Karpas-422 (cell line): ENCODE data around the gene MEIOB. TPM values are rescaled to one million over a fixed set of nuclear protein-coding genes. Genes with fewer than 3 reads are reported as not detected.
"Not testable (repeated sequence)": the region's sequence is repeated elsewhere in the genome, so short reads cannot be mapped to it uniquely, and the experiment has no call there.

Source experiments
- DNase-seq: peaks from one replicate; pipeline ENCODE4 v3.0.0-alpha.2; 2015
- H2AFZ ChIP-seq: fragments of 200-600 bp; sonication (generic); 2 replicates; pipeline ENCODE4 v1.6.1; 2014; ENCODE audit warnings: antibody characterized with exemption, low read length, mixed read lengths
- H3K27ac ChIP-seq: fragments of 200-600 bp; sonication (generic); 2 replicates; pipeline ENCODE4 v1.5.1; 2014; ENCODE audit warnings: mild to moderate bottlenecking, low read length, moderate library complexity
- H3K27me3 ChIP-seq: fragments of 200-600 bp; sonication (generic); 2 replicates; pipeline ENCODE4 v1.6.1; 2014; ENCODE audit warnings: low read length, mixed read lengths
- H3K36me3 ChIP-seq: fragments of 200-600 bp; sonication (generic); 2 replicates; pipeline ENCODE4 v1.6.1; 2014; ENCODE audit warnings: low read length, mixed read lengths; ENCODE audit not compliant: insufficient read depth
- H3K4me1 ChIP-seq: fragments of 200-600 bp; sonication (generic); 2 replicates; pipeline ENCODE4 v1.6.1; 2014; ENCODE audit warnings: mild to moderate bottlenecking, low read length, mixed read lengths
- H3K4me2 ChIP-seq: fragments of 200-600 bp; sonication (generic); 2 replicates; pipeline ENCODE4 v1.6.1; 2014; ENCODE audit warnings: low read length, low read depth, mild to moderate bottlenecking; ENCODE audit not compliant: poor library complexity, severe bottlenecking
- H3K4me3 ChIP-seq: fragments of 200-600 bp; sonication (generic); 2 replicates; pipeline ENCODE4 v1.5.1; 2014; ENCODE audit warnings: mild to moderate bottlenecking, antibody characterized with exemption, low read length, mixed read lengths
- H3K79me2 ChIP-seq: fragments of 200-600 bp; sonication (generic); 2 replicates; pipeline ENCODE4 v1.6.1; 2014; ENCODE audit warnings: mild to moderate bottlenecking, low read length, mixed read lengths
- H3K9ac ChIP-seq: fragments of 200-600 bp; sonication (generic); 2 replicates; pipeline ENCODE4 v1.6.0; 2014; ENCODE audit warnings: low read length
- H3K9me2 ChIP-seq: fragments of 200-600 bp; sonication (generic), shearing (Covaris generic); replicated peaks from 2 replicates; pipeline ENCODE4 v1.6.0; 2014; ENCODE audit warnings: mild to moderate bottlenecking, low read length, moderate library complexity; ENCODE audit not compliant: insufficient read depth
- H3K9me3 ChIP-seq: fragments of 300-700, 200-600 bp; sonication (generic); 2 replicates; pipeline ENCODE4 v1.6.1; 2014; ENCODE audit warnings: low read length, mixed read lengths
- H4K20me1 ChIP-seq: fragments of 200-600 bp; sonication (generic); 2 replicates; pipeline ENCODE4 v1.6.1; 2014; ENCODE audit warnings: mild to moderate bottlenecking, antibody characterized with exemption, low read length, low read depth; ENCODE audit not compliant: insufficient read depth
- total RNA-seq: library from RNA; depleted of rRNA; stranded (reverse); fragments of >200 nt; shearing (Covaris generic); gene quantifications from 2 replicates; pipeline ENCODE4 v1.2.3, GENCODE V29; 2014; ENCODE audit warnings: low replicate concordance; rRNA removed

The MEIOB gene
- not detected in 2 replicates for total RNA-seq

- Histone ChIP-seq H3K4me2 (no peak within 1 kb of the TSS), H3K9ac (no peak within 1 kb of the TSS), H3K4me1 (no peaks in the 10 kb centered on the region), H3K4me3 (no peak within 1 kb of the TSS), H3K36me3 (no peaks in the 10 kb centered on the region), H3K9me3 (no peaks in the 10 kb centered on the region), H2AFZ (no peak within 1 kb of the TSS), H3K79me2 (no peaks in the 10 kb centered on the region), H3K27ac (no peak within 1 kb of the TSS), H4K20me1 (no peaks in the 10 kb centered on the region), H3K27me3 (no peaks in the 10 kb centered on the region), H3K9me2 (no peaks in the 10 kb centered on the region)
- DNase-seq, result no peak
These were observed at the start of gene MEIOB for GRCh38 chr16:1871974-1872635. Gene MEIOB (minus strand): TSS chr16:1872164. CDS start chr16:1868175, 3,989 bp downstream.

GRCh38 chr16:1920727-1921171 lies 48.8 kb upstream of the MEIOB start:
- H3K4me2 ChIP-seq, result no peak overlapping the region
- no peaks in the 10 kb centered on the region for H3K27me3 ChIP-seq
- H3K9me2 ChIP-seq, result no peaks in the 10 kb centered on the region
- no peak overlapping the region for H3K27ac ChIP-seq
- no peak overlapping the region for H2AFZ ChIP-seq
- H3K9ac ChIP-seq, result no peak overlapping the region
- no peaks in the 10 kb centered on the region for H4K20me1 ChIP-seq
- no peaks in the 10 kb centered on the region for H3K36me3 ChIP-seq
- H3K9me3 ChIP-seq, result no peaks in the 10 kb centered on the region
- H3K4me1 ChIP-seq, result no peaks in the 10 kb centered on the region
- no peak overlapping the region for H3K4me3 ChIP-seq
- peak; percentile 71 for DNase-seq
- H3K79me2 ChIP-seq, result no peaks in the 10 kb centered on the region

GRCh38 chr16:1920122-1920521 lies 48.2 kb upstream of the MEIOB start:
- DNase-seq, H3K27me3 ChIP-seq, H3K9ac ChIP-seq, H3K36me3 ChIP-seq, H2AFZ ChIP-seq, H3K4me1 ChIP-seq, H3K27ac ChIP-seq, H3K4me3 ChIP-seq, H3K9me2 ChIP-seq, H4K20me1 ChIP-seq, H3K9me3 ChIP-seq, H3K4me2 ChIP-seq, H3K79me2 ChIP-seq: not testable (repeated sequence)

- no peaks in the 10 kb centered on the region for H3K79me2 ChIP-seq
- no peaks in the 10 kb centered on the region for H3K9me3 ChIP-seq
- no peak for DNase-seq
- no peaks in the 10 kb centered on the region for H3K36me3 ChIP-seq
- no peaks in the 10 kb centered on the region for H3K9me2 ChIP-seq
- no peak overlapping the region for H3K9ac ChIP-seq
- no peaks in the 10 kb centered on the region for H3K27me3 ChIP-seq
- no peaks in the 10 kb centered on the region for H3K4me1 ChIP-seq
- H4K20me1 ChIP-seq, result no peaks in the 10 kb centered on the region
- H3K27ac ChIP-seq, result no peak overlapping the region
- no peak overlapping the region for H2AFZ ChIP-seq
- no peak overlapping the region for H3K4me2 ChIP-seq
- H3K4me3 ChIP-seq, result no peak overlapping the region
These were observed 47.5 kb upstream of the MEIOB start for GRCh38 chr16:1919327-1919998.

GRCh38 chr16:1918351-1919326 lies 46.7 kb upstream of the MEIOB start, which contains the start of gene HS3ST6:
Gene HS3ST6 (minus strand): TSS chr16:1918415. CDS start chr16:1918323, 92 bp downstream.
- Histone ChIP-seq H3K9me3 (no peaks in the 10 kb centered on the region), H4K20me1 (no peaks in the 10 kb centered on the region), H2AFZ (no peak within 1 kb of the TSS), H3K4me3 (no peak within 1 kb of the TSS), H3K36me3 (no peaks in the 10 kb centered on the region), H3K79me2 (no peaks in the 10 kb centered on the region), H3K9ac (no peak within 1 kb of the TSS), H3K9me2 (no peaks in the 10 kb centered on the region), H3K27ac (no peak within 1 kb of the TSS), H3K27me3 (no peaks in the 10 kb centered on the region), H3K4me1 (no peaks in the 10 kb centered on the region), H3K4me2 (no peak within 1 kb of the TSS)
- DNase-seq, result no peak

- Histone ChIP-seq H3K4me1 (no peaks in the 10 kb centered on the region), H3K36me3 (no peaks in the 10 kb centered on the region), H3K79me2 (no peaks in the 10 kb centered on the region), H3K9me3 (no peaks in the 10 kb centered on the region), H3K9me2 (no peaks in the 10 kb centered on the region), H3K27ac (no peak overlapping the region), H3K4me3 (no peak overlapping the region), H3K27me3 (no peaks in the 10 kb centered on the region), H4K20me1 (no peaks in the 10 kb centered on the region), H3K9ac (no peak overlapping the region), H3K4me2 (no peak overlapping the region), H2AFZ (no peak overlapping the region)
- no peak for DNase-seq
These were observed 45.8 kb upstream of the MEIOB start for GRCh38 chr16:1917665-1918350.

- H3K4me1 ChIP-seq, result no peaks in the 10 kb centered on the region
- no peaks in the 10 kb centered on the region for H3K27me3 ChIP-seq
- H3K9me2 ChIP-seq, result no peaks in the 10 kb centered on the region
- H4K20me1 ChIP-seq, result no peaks in the 10 kb centered on the region
- no peak overlapping the region for H3K4me3 ChIP-seq
- no peak overlapping the region for H3K4me2 ChIP-seq
- H3K36me3 ChIP-seq, result no peaks in the 10 kb centered on the region
- no peak overlapping the region for H3K9ac ChIP-seq
- no peak overlapping the region for H2AFZ ChIP-seq
- H3K27ac ChIP-seq, result no peak overlapping the region
- no peak for DNase-seq
- H3K9me3 ChIP-seq, result no peaks in the 10 kb centered on the region
- no peaks in the 10 kb centered on the region for H3K79me2 ChIP-seq
These were observed 45.2 kb upstream of the MEIOB start for GRCh38 chr16:1917056-1917664.
